Motor neuron (in vitro differentiated cells): ENCODE results near the gene STX5. TPM values are rescaled to one million over a fixed set of nuclear protein-coding genes. Genes with fewer than 3 reads are reported as not detected.
A peak's percentile ranks its signal among the peaks of the same experiment; 100 is the strongest.
"Not testable (repeated sequence)": the region's sequence is repeated elsewhere in the genome, so short reads cannot be mapped to it uniquely, and the experiment has no call there.

ENCODE experiments used
- ATAC-seq, 8 experiments: fragments of 200-7000 bp; cut with Tn5 transposase; replicated peaks in 6 of 8; 2 replicates each; pipeline ENCODE4 v1.8.0; 2021; ENCODE audit warnings: mild to moderate bottlenecking in 8 of 8, moderate library complexity in 8 of 8
- H3K27ac ChIP-seq, 2 donors: fragments of 250-450 bp; sonication (Bioruptor Pico); 2 replicates each; pipeline ENCODE4 v1.9.0; 2021; ENCODE audit warnings: antibody characterized with exemption in 2 of 2, mild to moderate bottlenecking in 2 of 2, moderate library complexity in 1 of 2
- H3K4me1 ChIP-seq, 2 donors: fragments of 250-450 bp; sonication (Bioruptor Pico); replicated peaks in 1 of 2; 2 replicates each; pipeline ENCODE4 v1.6.1; 2021; ENCODE audit warnings: antibody characterized with exemption in 2 of 2, mild to moderate bottlenecking in 2 of 2, moderate library complexity in 1 of 2
- H3K4me3 ChIP-seq, 5 donors: fragments of 250-450 bp; sonication (Bioruptor Pico); 2 replicates each; pipeline ENCODE4 v1.9.0; 2021; ENCODE audit warnings: antibody characterized with exemption in 5 of 5, mild to moderate bottlenecking in 5 of 5, moderate library complexity in 4 of 5
- WGBS, 10 experiments: fragments of 450-650 bp; shearing (Covaris generic); methylation state at CpG; one replicate each; pipeline ENCODE4 v1.0.0; 2022; 5-methylcytosine and 5-hydroxymethylcytosine counted together
- in situ Hi-C, 9 experiments: fragments of 400-800 bp; cut with MboI; loops; one replicate each; pipeline ENCODE4 v1.15.0; 2021; ENCODE audit warnings: low sequenced_read_pairs in 9 of 9, low pct_unique_long_range_greater_than_20kb in 2 of 9; ENCODE audit not compliant: unreplicated experiment in 9 of 9
- total RNA-seq, 8 experiments: library from RNA; unstranded; fragments of 300-600 nt; gene quantifications; 2 replicates each; pipeline versions ENCODE4 v1.2.3 to v1.2.4, GENCODE V29; 2022

Gene STX5
- total RNA-seq, 8 experiments from 2014 or later: 26.2 to 54.3 (median 33.9) TPM

GRCh38 chr11:62787005-62787759, 44.7 kb downstream of the STX5 start, which contains the start of gene TMEM179B:
TMEM179B (plus strand) TSS chr11:62787402; CDS start chr11:62787432, 30 bp downstream.
- in situ Hi-C loops: no loop called here
- peak; percentile 60 to 83 (median 73) for ATAC-seq
- H3K4me1 ChIP-seq: peaks cover 19% of the 10 kb centered on the region in 2 donors
- H3K27ac ChIP-seq: peak within 1 kb of the TSS; percentile 83 to 87
- H3K4me3 ChIP-seq: peak within 1 kb of the TSS; percentile 62 to 84 (median 69)
- 0 to 3% (median 2%) methylated on average over 7 to 38 of the region's 88 CpGs; no CpG with 5 or more reads in 4 of the 10 experiments for WGBS, 10 experiments

- 0 to 17% (median 0%) methylated on average over 1 to 11 of the region's 51 CpGs; no CpG with 5 or more reads in 5 of the 10 experiments for WGBS, 10 experiments
- H3K4me1 ChIP-seq: peaks cover 17 to 18% of the 10 kb centered on the region in 2 donors
- H3K4me3 ChIP-seq: peak overlapping the region; percentile 62 to 84 (median 69)
- peak overlapping the region; percentile 83 to 87 for H3K27ac ChIP-seq
- peak; percentile 49 to 72 (median 71) for ATAC-seq
- in situ Hi-C loops: no loop called here
Observed at GRCh38 chr11:62786318-62787004, 45.4 kb downstream of the STX5 start.

GRCh38 chr11:62782753-62783152, 49.1 kb downstream of the STX5 start:
- Histone ChIP-seq H3K4me1 (peaks cover 6 to 9% of the 10 kb centered on the region in 2 donors), H3K27ac (no peak overlapping the region), H3K4me3 (no peak overlapping the region)
- in situ Hi-C loops: no loop called here
- ATAC-seq: no peak
- WGBS, 10 experiments: 86 to 100% (median 94%) methylated on average over 2 to 6 of the region's 7 CpGs; no CpG with 5 or more reads in 4 of the 10 experiments

GRCh38 chr11:62778441-62778840, 53.4 kb downstream of the STX5 start:
- peak in 2 of 8 experiments; percentile 24 to 25 for ATAC-seq
- Histone ChIP-seq H3K27ac (no peak overlapping the region), H3K4me1 (no peaks in the 10 kb centered on the region), H3K4me3 (no peak overlapping the region)
- 60 to 100% (median 100%) methylated on average over 1 of the region's 3 CpGs; no CpG with 5 or more reads in 7 of the 10 experiments for WGBS, 10 experiments
- in situ Hi-C loops: no loop called here

GRCh38 chr11:62777389-62777788, 54.5 kb downstream of the STX5 start:
- Histone ChIP-seq H3K4me1 (no peaks in the 10 kb centered on the region), H3K27ac (no peak overlapping the region), H3K4me3 (no peak overlapping the region)
- no peak for ATAC-seq
- 75 to 100% (median 95%) methylated on average over 1 to 2 of the region's 2 CpGs; no CpG with 5 or more reads in 4 of the 10 experiments for WGBS, 10 experiments
- in situ Hi-C loops: no loop called here

GRCh38 chr11:62775646-62776045, 56.2 kb downstream of the STX5 start:
- Histone ChIP-seq H3K4me1 (peaks cover 0 to 2% of the 10 kb centered on the region in 2 donors), H3K4me3 (no peak overlapping the region), H3K27ac (no peak overlapping the region)
- in situ Hi-C loops: no loop called here
- 87 to 100% (median 95%) methylated on average over 2 to 13 of the region's 17 CpGs; no CpG with 5 or more reads in 5 of the 10 experiments for WGBS, 10 experiments
- ATAC-seq: no peak

- peaks cover 9 to 14% of the 10 kb centered on the region in 2 donors for H3K4me1 ChIP-seq
- H3K4me3 ChIP-seq: no peak overlapping the region
- ATAC-seq: no peak
- 83 to 100% (median 90%) methylated on average over 1 to 3 of the region's 6 CpGs; no CpG with 5 or more reads in 3 of the 10 experiments for WGBS, 10 experiments
- in situ Hi-C loops: no loop called here
- H3K27ac ChIP-seq: no peak overlapping the region
Observed at GRCh38 chr11:62774407-62774806, 57.4 kb downstream of the STX5 start.

- peaks cover 15 to 19% of the 10 kb centered on the region in 2 donors for H3K4me1 ChIP-seq
- in situ Hi-C loops: no loop called here
- H3K27ac ChIP-seq: peak within 1 kb of the TSS; percentile 54 to 87
- peak; percentile 88 to 98 (median 92) for ATAC-seq
- H3K4me3 ChIP-seq: peak within 1 kb of the TSS; percentile 55 to 89 (median 67)
- 0 to 14% (median 7%) methylated on average over 1 to 12 of the region's 60 CpGs; no CpG with 5 or more reads in 3 of the 10 experiments for WGBS, 10 experiments
Observed at GRCh38 chr11:62771144-62772021, 60.5 kb downstream of the STX5 start, which contains the start of gene TAF6L. TAF6L (plus strand) TSS chr11:62771396; CDS start chr11:62775784, 4,388 bp downstream.

GRCh38 chr11:62770778-62771143, 61.1 kb downstream of the STX5 start:
- peaks cover 15 to 19% of the 10 kb centered on the region in 2 donors for H3K4me1 ChIP-seq
- in situ Hi-C loops: no loop called here
- peak in 6 of 8 experiments; percentile 0 to 15 (median 4) for ATAC-seq
- 0 to 16% (median 4%) methylated on average over 2 to 18 of the region's 18 CpGs; no CpG with 5 or more reads in 1 of the 10 experiments for WGBS, 10 experiments
- peak overlapping the region; percentile 2 to 87 for H3K27ac ChIP-seq
- peak overlapping the region; percentile 55 to 89 (median 67) for H3K4me3 ChIP-seq

- Histone ChIP-seq H3K4me3 (peak overlapping the region; percentile 58 to 72 (median 62)), H3K27ac (peak overlapping the region; percentile 67 to 73)
- ATAC-seq, in situ Hi-C loops, H3K4me1 ChIP-seq: not testable (repeated sequence)
- WGBS, 10 experiments: 11 to 100% (median 64%) methylated on average over 1 to 7 of the region's 9 CpGs; no CpG with 5 or more reads in 2 of the 10 experiments
Observed at GRCh38 chr11:62760867-62761227, 71.0 kb downstream of the STX5 start.

GRCh38 chr11:62757846-62758788, 73.7 kb downstream of the STX5 start:
- H3K4me1 ChIP-seq: peaks cover 11 to 19% of the 10 kb centered on the region in 2 donors
- no peak overlapping the region for H3K4me3 ChIP-seq
- in situ Hi-C loops: no loop called here
- ATAC-seq: no peak
- H3K27ac ChIP-seq: no peak overlapping the region
- 30 to 73% (median 44%) methylated on average over 2 to 7 of the region's 9 CpGs for WGBS, 10 experiments
